A549 (cell line): ENCODE measurements around the gene TCTN3. TPM values are rescaled to one million over a fixed set of nuclear protein-coding genes. Genes with fewer than 3 reads are reported as not detected.
"Not testable (repeated sequence)": the region's sequence is repeated elsewhere in the genome, so short reads cannot be mapped to it uniquely, and the experiment has no call there.

ENCODE experiments used
- ATAC-seq, 2 experiments: fragments of 200-7000 bp in 1 of 2; fragments of >200 bp in 1 of 2; cut with Nextera tagmentation in 1 of 2; cut with Tn5 transposase in 1 of 2; 3 replicates each; pipeline versions ENCODE4 v1.8.0 to v1.9.1; 2018 to 2020; ENCODE audit warnings: mild to moderate bottlenecking in 1 of 2, moderate library complexity in 1 of 2
- CTCF ChIA-PET: fragments of 300-600 bp; sonication (Branson Sonifier 250); formaldehyde crosslinking; extraction: SDS; loops from one replicate; lab custom pipeline; 2021; ENCODE audit warnings: antibody characterized with exemption, inconsistent platforms; lab: Yijun Ruan, JAX
- POLR2A ChIA-PET: fragments of 350-600 bp; formaldehyde crosslinking; extraction: SDS; loops from one replicate; lab custom pipeline; 2021; ENCODE audit warnings: antibody characterized with exemption, inconsistent platforms; lab: Yijun Ruan, JAX
- DNase-seq, 2 experiments: peaks; one replicate each; pipeline versions ENCODE4 v3.0.0 to v3.0.0-alpha.2; 2011 to 2016; ENCODE audit warnings: low read depth in 1 of 2, low spot score in 1 of 2
- FAIRE-seq: peaks from 2 replicates; lab custom pipeline; 2011; peaks lifted over from hg19 to GRCh38; lab: Jason Lieb, UNC
- H3K27ac ChIP-seq, 2 experiments: fragments of >200 bp; sonication (Bioruptor Twin); formaldehyde crosslinking; 3 replicates each; pipeline ENCODE4 v1.5.1; 2016 to 2017
- H3K4me1 ChIP-seq: fragments of >200 bp; sonication (Bioruptor Twin); formaldehyde crosslinking; 3 replicates; pipeline ENCODE4 v1.6.1; 2016
- H3K4me2 ChIP-seq: fragments of >200 bp; sonication (Bioruptor Twin); formaldehyde crosslinking; 3 replicates; pipeline ENCODE4 v1.6.1; 2016
- H3K4me3 ChIP-seq: fragments of >200 bp; sonication (Bioruptor Twin); formaldehyde crosslinking; 3 replicates; pipeline ENCODE4 v1.5.1; 2016
- H3K9me3 ChIP-seq: fragments of >200 bp; sonication (Bioruptor Twin); formaldehyde crosslinking; 3 replicates; pipeline ENCODE4 v1.6.1; 2016
- BHLHE40 ChIP-seq: IDR thresholded peaks from 2 replicates; pipeline ENCODE4 v1.6.1; 2012; ENCODE audit warnings: low read depth, low read length, inconsistent platforms
- CBX2 ChIP-seq: fragments of 200-600 bp; sonication (generic); IDR thresholded peaks from 2 replicates; pipeline ENCODE4 v1.6.1; 2016; ENCODE audit warnings: low read depth, mild to moderate bottlenecking, borderline replicate concordance
- CBX8 ChIP-seq: fragments of 200-600 bp; sonication (generic); IDR thresholded peaks from 2 replicates; pipeline ENCODE4 v1.6.1; 2016
- CEBPB ChIP-seq, 2 experiments: fragments of >200 bp in 1 of 2; sonication (Bioruptor Twin) in 1 of 2; formaldehyde crosslinking in 1 of 2; IDR thresholded peaks; 2 replicates each; pipeline ENCODE4 v1.6.1; 2012 to 2016
- EHF ChIP-seq: fragments of 250-450 bp; sonication (Bioruptor Pico); IDR thresholded peaks from 2 replicates; pipeline ENCODE4 v1.5.0; 2020; ENCODE audit warnings: mild to moderate bottlenecking
- EHMT2 ChIP-seq: fragments of 200-600 bp; sonication (generic); IDR thresholded peaks from 2 replicates; pipeline ENCODE4 v1.6.1; 2016; ENCODE audit warnings: antibody characterized with exemption, low read depth, mild to moderate bottlenecking, moderate library complexity
- EP300 ChIP-seq, 2 experiments: fragments of >200 bp; sonication (Bioruptor Twin); formaldehyde crosslinking; IDR thresholded peaks; 2 replicates in 1 of 2; 3 replicates in 1 of 2; pipeline ENCODE4 v1.6.1; 2016 to 2017
- FOXS1 ChIP-seq: fragments of 250-450 bp; sonication (Bioruptor Pico); IDR thresholded peaks from 2 replicates; pipeline ENCODE4 v1.5.0; 2020; ENCODE audit warnings: mild to moderate bottlenecking, moderate library complexity
- HDAC2 ChIP-seq: fragments of 200-600 bp; sonication (generic); IDR thresholded peaks from 2 replicates; pipeline ENCODE4 v1.6.1; 2016
- HOXA7 ChIP-seq: fragments of 250-450 bp; sonication (Bioruptor Pico); IDR thresholded peaks from 2 replicates; pipeline ENCODE4 v1.5.0; 2020; ENCODE audit warnings: mild to moderate bottlenecking, moderate library complexity
- JUNB ChIP-seq: fragments of >200 bp; sonication (Bioruptor Twin); formaldehyde crosslinking; IDR thresholded peaks from 2 replicates; pipeline ENCODE4 v1.6.1; 2016
- MAFK ChIP-seq: fragments of 450-650 bp; IDR thresholded peaks from 2 replicates; pipeline ENCODE4 v1.6.1; 2014; ENCODE audit not compliant: partially characterized antibody
- NFE2L2 ChIP-seq: fragments of 150-350 bp; conservative IDR thresholded peaks from 2 replicates; pipeline ENCODE4 v1.6.1; 2014; ENCODE audit warnings: low read length
- RCOR1 ChIP-seq: fragments of 150-350 bp; IDR thresholded peaks from 2 replicates; pipeline ENCODE4 v1.6.1; 2014; ENCODE audit warnings: antibody characterized with exemption, low read length, low read depth
- RFX5 ChIP-seq: fragments of 450-650 bp; IDR thresholded peaks from 2 replicates; pipeline ENCODE4 v1.7.1; 2014; ENCODE audit warnings: antibody characterized with exemption, mild to moderate bottlenecking, moderate library complexity
- RNF2 ChIP-seq: fragments of 200-600 bp; sonication (generic); IDR thresholded peaks from 2 replicates; pipeline ENCODE4 v1.6.1; 2016; ENCODE audit warnings: low read depth, mild to moderate bottlenecking, antibody characterized with exemption, moderate library complexity, borderline replicate concordance
- TFCP2L1 ChIP-seq: fragments of 250-450 bp; sonication (Bioruptor Pico); IDR thresholded peaks from 2 replicates; pipeline ENCODE4 v1.5.0; 2021; ENCODE audit warnings: mild to moderate bottlenecking
- ZC3H11A ChIP-seq: fragments of 450-650 bp; IDR thresholded peaks from 2 replicates; pipeline ENCODE4 v1.6.1; 2014; ENCODE audit warnings: antibody characterized with exemption, mild to moderate bottlenecking
- WGBS: methylation state at CpG from one replicate; pipeline ENCODE4 v1.1.6; 2017; ENCODE audit errors: missing lambda C conversion rate; 5-methylcytosine and 5-hydroxymethylcytosine counted together
- polyA plus RNA-seq, 4 experiments: library from polyadenylated mRNA; depleted of rRNA in 3 of 4; stranded (reverse); fragments of >200 nt; fragmentation: RNase III in 1 of 4; extraction: RNeasy Plus Mini Kit Qiagen cat#74134 plus additional on column Dnase treatment in 1 of 4; gene quantifications; 2 replicates in 3 of 4; 3 replicates in 1 of 4; pipeline ENCODE4 v1.2.3, GENCODE V29; 2011 to 2017
- TF ChIP-seq, protein P1 (sequence below): IDR thresholded peaks from 2 replicates; pipeline ENCODE4 v1.6.1; 2012
- TF ChIP-seq, protein P2 (sequence below): IDR thresholded peaks from 2 replicates; pipeline ENCODE4 v1.6.1; 2012; ENCODE audit warnings: low read depth, borderline replicate concordance
- TF ChIP-seq, protein P3 (sequence below): fragments of 250-450 bp; sonication (Bioruptor Pico); IDR thresholded peaks from 2 replicates; pipeline ENCODE4 v1.5.0; 2021; ENCODE audit warnings: mild to moderate bottlenecking, moderate library complexity, borderline replicate concordance
- TF ChIP-seq, protein P4 (sequence below): IDR thresholded peaks from 2 replicates; pipeline ENCODE4 v1.6.1; 2012

Gene TCTN3
- polyA plus RNA-seq, 2 of the 4 experiments (the other 2 are of a cell fraction), result 36.5 to 55.5 TPM

DNA sequence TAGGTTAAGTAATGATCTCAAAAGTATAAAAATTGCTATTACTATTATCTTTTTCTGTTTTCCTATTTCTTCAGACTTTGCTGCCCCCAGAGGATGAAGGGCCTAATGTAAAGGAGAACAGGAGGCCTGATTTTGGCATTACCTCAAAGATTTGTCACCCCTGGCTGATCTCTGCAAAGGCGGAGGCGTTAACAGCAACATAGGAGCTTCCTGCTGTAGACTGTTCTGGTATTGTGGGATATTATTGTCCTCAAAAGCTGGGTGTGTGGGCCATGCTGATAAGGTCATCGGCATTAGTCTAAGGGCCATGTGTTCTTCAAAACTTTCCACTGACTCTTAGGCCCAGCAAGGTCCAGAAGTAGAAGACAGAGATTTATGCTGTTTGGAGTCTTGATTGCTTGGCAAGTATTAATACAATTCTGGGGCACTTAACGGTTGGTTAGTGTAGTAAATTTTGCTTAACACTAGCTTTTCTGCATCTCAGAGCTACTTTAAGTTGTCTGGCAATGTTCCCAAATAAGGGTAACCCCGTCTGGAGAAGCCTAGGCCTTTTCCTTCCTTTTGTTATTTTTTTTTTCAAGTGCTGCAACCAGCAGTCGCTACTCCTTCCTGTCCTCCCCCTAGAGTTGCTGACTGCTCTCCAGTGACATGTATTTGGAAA, 48.2 kb upstream of the TCTN3 start:
- H3K4me2 ChIP-seq, result peak overlapping the region; percentile 17; the same call in 1 of the 3 replicates
- no peak for TF ChIP-seq ZC3H11A
- no peak for TF ChIP-seq EHMT2
- no peak for TF ChIP-seq CEBPB (IDR thresholded peaks at IDR 0.05)
- TF ChIP-seq, protein P1, sequence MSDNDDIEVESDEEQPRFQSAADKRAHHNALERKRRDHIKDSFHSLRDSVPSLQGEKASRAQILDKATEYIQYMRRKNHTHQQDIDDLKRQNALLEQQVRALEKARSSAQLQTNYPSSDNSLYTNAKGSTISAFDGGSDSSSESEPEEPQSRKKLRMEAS, result no peak
- no peak for TF ChIP-seq FOXS1 (CRISPR knock-in tag)
- no peak for TF ChIP-seq RCOR1
- TF ChIP-seq EHF, result no peak
- TF ChIP-seq HDAC2, result no peak
- TF ChIP-seq RNF2, result no peak
- no peak for TF ChIP-seq NFE2L2
- TF ChIP-seq TFCP2L1 (CRISPR knock-in tag), result no peak
- no peak for TF ChIP-seq HOXA7 (CRISPR knock-in tag)
- TF ChIP-seq, protein P2, sequence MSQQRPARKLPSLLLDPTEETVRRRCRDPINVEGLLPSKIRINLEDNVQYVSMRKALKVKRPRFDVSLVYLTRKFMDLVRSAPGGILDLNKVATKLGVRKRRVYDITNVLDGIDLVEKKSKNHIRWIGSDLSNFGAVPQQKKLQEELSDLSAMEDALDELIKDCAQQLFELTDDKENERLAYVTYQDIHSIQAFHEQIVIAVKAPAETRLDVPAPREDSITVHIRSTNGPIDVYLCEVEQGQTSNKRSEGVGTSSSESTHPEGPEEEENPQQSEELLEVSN, result no peak
- TF ChIP-seq JUNB, result no peak
- TF ChIP-seq, protein P3, sequence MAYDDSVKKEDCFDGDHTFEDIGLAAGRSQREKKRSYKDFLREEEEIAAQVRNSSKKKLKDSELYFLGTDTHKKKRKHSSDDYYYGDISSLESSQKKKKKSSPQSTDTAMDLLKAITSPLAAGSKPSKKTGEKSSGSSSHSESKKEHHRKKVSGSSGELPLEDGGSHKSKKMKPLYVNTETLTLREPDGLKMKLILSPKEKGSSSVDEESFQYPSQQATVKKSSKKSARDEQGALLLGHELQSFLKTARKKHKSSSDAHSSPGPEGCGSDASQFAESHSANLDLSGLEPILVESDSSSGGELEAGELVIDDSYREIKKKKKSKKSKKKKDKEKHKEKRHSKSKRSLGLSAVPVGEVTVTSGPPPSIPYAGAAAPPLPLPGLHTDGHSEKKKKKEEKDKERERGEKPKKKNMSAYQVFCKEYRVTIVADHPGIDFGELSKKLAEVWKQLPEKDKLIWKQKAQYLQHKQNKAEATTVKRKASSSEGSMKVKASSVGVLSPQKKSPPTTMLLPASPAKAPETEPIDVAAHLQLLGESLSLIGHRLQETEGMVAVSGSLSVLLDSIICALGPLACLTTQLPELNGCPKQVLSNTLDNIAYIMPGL, result no peak
- ATAC-seq (no peak; a peak in 1 of 6 replicates), DNase-seq (no peak), FAIRE-seq (no peak)
- ChIA-PET POLR2A (no interaction called here), CTCF (interaction anchor here (0.8 to 1.5 kb wide), 3 partner anchors 14 to 73 kb away, joined by 3 to 4 read pairs (median 3); partner anchors contain the start of gene ENTPD1)
- no peaks in the 10 kb centered on the region for H3K9me3 ChIP-seq
- H3K4me1 ChIP-seq, result peaks cover 9% of the 10 kb centered on the region; the same call in 1 of the 3 replicates
- no peak overlapping the region for H3K4me3 ChIP-seq
- H3K27ac ChIP-seq, result no peak overlapping the region
- WGBS, result 54% methylated on average over 6 of the region's 6 CpGs

DNA sequence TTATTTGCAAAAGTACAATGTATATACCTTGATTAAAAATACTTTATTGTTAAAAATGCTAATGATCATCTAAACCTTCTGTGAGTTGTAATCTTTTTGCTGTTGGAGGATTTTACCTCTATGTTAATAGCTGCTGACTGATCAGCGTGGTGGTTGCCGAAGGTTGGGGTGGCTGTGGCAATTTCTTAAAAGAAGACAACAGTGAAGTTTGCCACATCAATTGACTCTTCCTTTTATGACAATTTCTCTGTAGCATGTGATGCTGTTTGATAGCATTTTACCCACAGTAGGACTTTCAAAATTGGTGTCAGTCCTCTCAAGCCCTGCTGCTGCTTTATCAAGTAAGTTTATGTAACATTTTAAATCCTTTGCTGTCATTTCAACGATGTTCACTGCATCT, 45.3 kb upstream of the TCTN3 start:
- Histone ChIP-seq H3K27ac (no peak overlapping the region), H3K9me3 (no peaks in the 10 kb centered on the region), H3K4me1 (peaks cover 9% of the 10 kb centered on the region; the same call in 1 of the 3 replicates), H3K4me2 (no peak overlapping the region), H3K4me3 (no peak overlapping the region)
- no peak for TF ChIP-seq ZC3H11A
- no peak for TF ChIP-seq BHLHE40
- no peak for TF ChIP-seq MAFK
- TF ChIP-seq HOXA7 (CRISPR knock-in tag), result no peak
- no peak for TF ChIP-seq EP300 (IDR thresholded peaks at IDR 0.05)
- TF ChIP-seq, protein P4, sequence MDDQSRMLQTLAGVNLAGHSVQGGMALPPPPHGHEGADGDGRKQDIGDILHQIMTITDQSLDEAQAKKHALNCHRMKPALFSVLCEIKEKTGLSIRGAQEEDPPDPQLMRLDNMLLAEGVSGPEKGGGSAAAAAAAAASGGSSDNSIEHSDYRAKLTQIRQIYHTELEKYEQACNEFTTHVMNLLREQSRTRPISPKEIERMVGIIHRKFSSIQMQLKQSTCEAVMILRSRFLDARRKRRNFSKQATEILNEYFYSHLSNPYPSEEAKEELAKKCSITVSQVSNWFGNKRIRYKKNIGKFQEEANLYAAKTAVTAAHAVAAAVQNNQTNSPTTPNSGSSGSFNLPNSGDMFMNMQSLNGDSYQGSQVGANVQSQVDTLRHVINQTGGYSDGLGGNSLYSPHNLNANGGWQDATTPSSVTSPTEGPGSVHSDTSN, result no peak
- no peak for TF ChIP-seq CBX8
- no peak for TF ChIP-seq RFX5
- TF ChIP-seq CBX2, result no peak
- ATAC-seq (no peak), FAIRE-seq (no peak), DNase-seq (no peak)
- 54% methylated on average over 3 of the region's 3 CpGs for WGBS
- ChIA-PET POLR2A (no interaction called here), CTCF (no interaction called here)

DNA sequence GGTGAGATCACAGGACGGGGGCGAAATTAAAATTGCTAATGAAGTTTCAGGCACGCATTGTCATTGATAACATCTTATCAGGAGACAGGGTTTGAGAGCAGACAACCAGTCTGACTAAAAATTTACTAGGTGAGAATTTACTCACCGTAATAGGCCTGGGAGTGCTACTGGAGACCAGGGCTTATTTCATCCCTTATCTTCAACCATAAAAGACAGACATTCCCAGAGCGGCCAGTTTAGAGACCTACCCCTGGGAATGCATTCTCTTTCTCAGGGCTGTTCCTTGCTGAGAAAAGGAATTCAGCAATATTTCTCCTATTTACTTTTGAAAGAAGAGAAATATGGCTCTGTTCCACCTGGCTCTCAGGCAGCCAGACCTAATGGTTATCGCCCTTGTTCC, 39.2 kb upstream of the TCTN3 start:
- FAIRE-seq, DNase-seq, H3K9me3 ChIP-seq, POLR2A ChIA-PET, H3K4me1 ChIP-seq, H3K4me2 ChIP-seq, H3K4me3 ChIP-seq, ATAC-seq, H3K27ac ChIP-seq, CTCF ChIA-PET: not testable (repeated sequence)
- 38% methylated on average over 6 of the region's 6 CpGs for WGBS
